Gastrocnemius medialis (tissue), 4 donors: ENCODE measurements around the gene USH2A. TPM values are rescaled to one million over a fixed set of nuclear protein-coding genes. Genes with fewer than 3 reads are reported as not detected.

ENCODE experiments used
- ATAC-seq, 2 donors: fragments of 150-250 bp; one replicate each; pipeline ENCODE4 v1.9.1; 2016
- DNase-seq, 2 donors: peaks; one replicate each; pipeline ENCODE4 v3.0.0-alpha.2; 2019
- H3K27ac ChIP-seq, 4 donors: fragments of 200-600 bp; sonication (generic); 1 replicate in 1 of 4; 2 replicates in 3 of 4; pipeline ENCODE4 v1.5.1; 2016 to 2018; ENCODE audit warnings: mild to moderate bottlenecking in 2 of 4, moderate library complexity in 1 of 4
- H3K27me3 ChIP-seq, 3 donors: fragments of 200-600 bp; sonication (generic) in 2 of 3; 1 replicate in 1 of 3; 2 replicates in 2 of 3; pipeline versions ENCODE4 v1.5.1 to v1.6.0; 2016 to 2019; ENCODE audit warnings: mild to moderate bottlenecking in 1 of 3, moderate library complexity in 1 of 3
- H3K36me3 ChIP-seq, 2 donors: fragments of 200-600 bp; sonication (generic) in 1 of 2; one replicate each; pipeline ENCODE4 v1.5.1; 2017 to 2018
- H3K4me1 ChIP-seq, 2 donors: fragments of 200-600 bp; sonication (generic) in 1 of 2; one replicate each; pipeline ENCODE4 v1.5.1; 2016 to 2017; ENCODE audit warnings: mild to moderate bottlenecking in 2 of 2
- H3K4me3 ChIP-seq, 4 donors: fragments of 200-600 bp; sonication (generic) in 3 of 4; 1 replicate in 1 of 4; 2 replicates in 3 of 4; pipeline ENCODE4 v1.5.1; 2016 to 2019; ENCODE audit warnings: mild to moderate bottlenecking in 2 of 4
- H3K9me3 ChIP-seq, 3 donors: fragments of 200-600 bp; sonication (generic) in 2 of 3; 1 replicate in 1 of 3; 2 replicates in 2 of 3; pipeline ENCODE4 v1.5.1; 2016 to 2019
- CTCF ChIP-seq, 5 experiments: fragments of 450-650 bp in 3 of 5; fragments of 200-600 bp in 2 of 5; sonication (generic) in 2 of 5; IDR thresholded peaks in 4 of 5; conservative IDR thresholded peaks in 1 of 5; 1 replicate in 4 of 5; 2 replicates in 1 of 5; pipeline ENCODE4 v1.5.1; 2016 to 2019; ENCODE audit warnings: antibody characterized with exemption in 5 of 5, mild to moderate bottlenecking in 3 of 5, moderate library complexity in 3 of 5
- POLR2A ChIP-seq, 2 donors: fragments of 450-650 bp; IDR thresholded peaks; one replicate each; pipeline ENCODE4 v1.6.1; 2017; ENCODE audit warnings: antibody characterized with exemption in 2 of 2, mild to moderate bottlenecking in 2 of 2, moderate library complexity in 2 of 2
- in situ Hi-C, 4 donors: fragments of 200-750 bp; cut with MboI; loops; one replicate each; pipeline versions ENCODE4 v1.15.0 to v1.8.0; 2017; ENCODE audit warnings: low sequenced_read_pairs in 4 of 4
- intact Hi-C: fragments of 100-400 bp; cut with DNase I; formaldehyde crosslinking; loops from one replicate; pipeline ENCODE4 v1.15.1; 2023; ENCODE audit warnings: low total_unique reads
- total RNA-seq, 4 donors: library from RNA; depleted of rRNA; stranded (reverse); fragments of >200 nt; gene quantifications; one replicate each; pipeline versions ENCODE4 v1.1.0 to v1.2.3, GENCODE V29; 2016

The USH2A gene
- total RNA-seq, 4 donors from 2014 or later, result 0.02 TPM; not detected in 3

GRCh38 chr1:216461466-216461865 lies 38.2 kb upstream of the USH2A start:
- no peak overlapping the region for H3K4me3 ChIP-seq
- H3K9me3 ChIP-seq, result no peaks in the 10 kb centered on the region
- in situ Hi-C loops, result no loop called here

GRCh38 chr1:216459651-216460207 lies 36.5 kb upstream of the USH2A start:
- DNase-seq (no peak), ATAC-seq (no peak)
- intact Hi-C loops, result no loop called here
- in situ Hi-C loops, result no loop called here
- no peaks in the 10 kb centered on the region for H3K4me1 ChIP-seq
- TF ChIP-seq POLR2A (IDR thresholded peaks at IDR 0.05) (no peak), CTCF (IDR thresholded peaks at IDR 0.05 in 4 of 5, conservative IDR thresholded peaks at IDR 0.05 in 1 of 5) (no peak)
- no peaks in the 10 kb centered on the region for H3K27me3 ChIP-seq
- H3K4me3 ChIP-seq, result no peak overlapping the region
- H3K36me3 ChIP-seq, result no peaks in the 10 kb centered on the region
- no peaks in the 10 kb centered on the region for H3K9me3 ChIP-seq
- no peak overlapping the region for H3K27ac ChIP-seq

More at GRCh38 chr1:216461466-216461865, 38.2 kb upstream of the USH2A start:
- DNase-seq (no peak), ATAC-seq (no peak)
- TF ChIP-seq CTCF (IDR thresholded peaks at IDR 0.05 in 4 of 5, conservative IDR thresholded peaks at IDR 0.05 in 1 of 5) (no peak), POLR2A (IDR thresholded peaks at IDR 0.05) (no peak)
- H3K27ac ChIP-seq, result no peak overlapping the region
- no peaks in the 10 kb centered on the region for H3K27me3 ChIP-seq
- no peaks in the 10 kb centered on the region for H3K36me3 ChIP-seq
- no peaks in the 10 kb centered on the region for H3K4me1 ChIP-seq
- intact Hi-C loops, result no loop called here

GRCh38 chr1:216458812-216459211 lies 35.6 kb upstream of the USH2A start:
- intact Hi-C loops, result no loop called here
- no peak for DNase-seq
- Histone ChIP-seq H3K4me3 (no peak overlapping the region), H3K36me3 (no peaks in the 10 kb centered on the region), H3K27me3 (no peaks in the 10 kb centered on the region), H3K4me1 (no peaks in the 10 kb centered on the region), H3K9me3 (no peaks in the 10 kb centered on the region), H3K27ac (no peak overlapping the region)
- no peak for ATAC-seq
- TF ChIP-seq POLR2A (IDR thresholded peaks at IDR 0.05) (no peak), CTCF (IDR thresholded peaks at IDR 0.05 in 4 of 5, conservative IDR thresholded peaks at IDR 0.05 in 1 of 5) (no peak)
- in situ Hi-C loops, result no loop called here

GRCh38 chr1:216457356-216457755 lies 34.1 kb upstream of the USH2A start:
- Histone ChIP-seq H3K4me3 (no peak overlapping the region), H3K4me1 (no peaks in the 10 kb centered on the region), H3K36me3 (no peaks in the 10 kb centered on the region), H3K9me3 (no peaks in the 10 kb centered on the region), H3K27me3 (no peaks in the 10 kb centered on the region), H3K27ac (no peak overlapping the region)
- in situ Hi-C loops, result no loop called here
- intact Hi-C loops, result no loop called here
- DNase-seq, result no peak
- TF ChIP-seq POLR2A (IDR thresholded peaks at IDR 0.05), result no peak
- no peak for TF ChIP-seq CTCF (IDR thresholded peaks at IDR 0.05 in 4 of 5, conservative IDR thresholded peaks at IDR 0.05 in 1 of 5)
- no peak for ATAC-seq

GRCh38 chr1:216456682-216457081 lies 33.4 kb upstream of the USH2A start:
- Histone ChIP-seq H3K36me3 (no peaks in the 10 kb centered on the region), H3K27me3 (no peaks in the 10 kb centered on the region), H3K9me3 (no peaks in the 10 kb centered on the region), H3K4me3 (no peak overlapping the region), H3K4me1 (no peaks in the 10 kb centered on the region), H3K27ac (no peak overlapping the region)
- ATAC-seq, result no peak
- intact Hi-C loops (no loop called here), in situ Hi-C loops (no loop called here)
- TF ChIP-seq POLR2A (IDR thresholded peaks at IDR 0.05), result no peak
- TF ChIP-seq CTCF (IDR thresholded peaks at IDR 0.05 in 4 of 5, conservative IDR thresholded peaks at IDR 0.05 in 1 of 5), result no peak
- no peak for DNase-seq
